GDM1 (cell line): Measurements from ENCODE around the gene POLR3F.
"Not testable (repeated sequence)": the region's sequence is repeated elsewhere in the genome, so short reads cannot be mapped to it uniquely, and the experiment has no call there.

Experiments used
- DNase-seq: peaks from one replicate; lab custom pipeline; 2025; lab: John Stamatoyannopoulos, UW

The POLR3F gene

DNA sequence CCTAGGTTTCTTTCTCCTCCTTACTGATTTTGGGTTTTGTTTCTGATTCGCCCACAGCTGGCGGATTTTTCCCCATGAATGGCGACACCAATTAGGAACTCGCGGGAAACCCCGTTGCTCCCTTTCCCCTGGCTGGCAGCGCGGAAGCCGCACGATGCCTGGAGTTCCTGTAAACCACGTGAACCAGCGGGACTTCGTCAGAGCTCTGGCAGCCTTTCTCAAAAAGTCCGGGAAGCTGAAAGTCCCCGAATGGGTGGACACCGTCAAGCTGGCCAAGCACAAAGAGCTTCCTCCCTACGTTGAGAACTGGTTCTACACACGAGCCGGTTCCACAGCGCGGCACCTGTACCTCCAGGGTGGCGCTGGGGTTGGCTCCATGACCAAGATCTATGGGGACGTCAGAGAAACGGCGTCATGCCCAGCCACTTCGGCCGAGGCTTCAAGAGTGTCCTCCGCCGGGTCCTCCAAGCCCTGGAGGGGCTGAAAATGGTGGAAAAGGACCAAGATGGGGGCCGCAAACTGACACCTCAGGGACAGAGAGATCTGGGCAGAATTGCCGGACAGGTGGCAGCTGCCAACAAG is 37.4 kb downstream of the POLR3F start:
- no peak for DNase-seq

DNA sequence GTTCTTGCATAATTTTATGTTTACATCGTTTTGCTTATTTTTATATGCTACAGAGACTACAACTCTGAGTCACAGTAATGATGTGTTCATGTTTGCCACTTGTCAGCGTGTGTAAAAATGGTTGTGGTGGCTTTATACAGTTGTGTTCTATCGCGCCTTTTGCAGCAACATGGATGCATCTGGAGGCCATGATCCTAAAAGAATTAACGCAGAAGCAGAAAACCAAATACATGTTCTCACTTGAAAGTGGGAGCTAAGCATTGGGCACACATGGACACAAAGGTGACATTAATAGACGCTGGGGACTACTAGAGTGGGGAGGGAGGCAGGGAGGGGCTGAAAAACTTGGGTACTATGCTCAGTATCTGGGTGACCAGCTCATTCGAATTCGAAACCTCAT is 39.6 kb downstream of the POLR3F start:
- no peak for DNase-seq

DNA sequence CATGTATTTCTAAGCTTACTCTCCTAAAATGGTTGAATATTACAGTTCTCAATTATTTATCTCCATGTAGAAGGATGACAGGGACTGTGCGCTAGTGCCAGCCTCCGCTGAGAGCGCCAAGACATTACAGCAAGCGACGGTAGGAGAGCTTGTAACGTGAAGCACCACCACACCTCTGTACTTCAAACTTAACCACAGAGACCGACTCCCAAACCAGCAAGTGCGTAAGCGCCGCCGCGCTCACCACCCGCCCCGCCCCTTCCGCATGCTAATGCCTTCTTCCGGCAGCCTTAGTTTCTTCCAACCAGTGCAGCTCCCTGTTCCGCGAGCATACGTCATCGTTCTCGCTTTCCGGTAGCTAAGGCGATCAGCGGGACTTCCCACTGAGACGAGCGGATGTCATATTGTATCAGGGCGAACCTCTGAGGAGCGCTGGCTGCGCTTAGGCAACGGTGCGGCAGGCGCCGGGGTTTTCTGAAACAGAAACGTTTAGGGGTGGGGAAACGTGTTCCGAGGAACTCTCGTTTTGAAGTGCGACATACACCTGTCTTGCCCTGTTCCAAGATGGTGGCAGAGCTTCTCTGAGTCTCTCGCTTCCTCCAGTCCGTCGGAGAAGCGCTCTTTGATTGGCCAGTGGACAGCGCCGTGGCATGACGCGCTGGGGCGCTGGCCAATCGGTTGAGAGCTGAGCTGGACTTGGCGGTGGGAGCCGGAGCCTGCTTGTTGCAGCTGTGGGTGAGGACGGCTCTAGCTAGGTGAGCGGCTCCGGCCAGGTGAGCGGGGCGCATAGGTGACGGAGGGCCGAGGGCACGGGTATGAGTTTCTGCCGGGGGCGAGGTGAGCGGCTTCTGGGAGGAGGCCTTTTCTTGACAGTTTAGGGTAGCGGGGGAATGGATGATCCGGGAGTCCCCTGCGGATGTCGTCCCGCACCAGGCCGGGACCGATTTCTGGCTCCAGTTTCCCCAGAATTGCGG is 40.3 kb downstream of the POLR3F start, which contains the start of gene SEC23B:
Gene SEC23B, plus strand, starts transcription at position 723 of the 974 bp plus-strand sequence. CDS start 2,896 bp downstream, outside the sequence.
- peak; percentile 93 for DNase-seq

- no peak for DNase-seq
These were observed 44.4 kb downstream of the POLR3F start for GRCh38 chr20:18511571-18511970.

DNA sequence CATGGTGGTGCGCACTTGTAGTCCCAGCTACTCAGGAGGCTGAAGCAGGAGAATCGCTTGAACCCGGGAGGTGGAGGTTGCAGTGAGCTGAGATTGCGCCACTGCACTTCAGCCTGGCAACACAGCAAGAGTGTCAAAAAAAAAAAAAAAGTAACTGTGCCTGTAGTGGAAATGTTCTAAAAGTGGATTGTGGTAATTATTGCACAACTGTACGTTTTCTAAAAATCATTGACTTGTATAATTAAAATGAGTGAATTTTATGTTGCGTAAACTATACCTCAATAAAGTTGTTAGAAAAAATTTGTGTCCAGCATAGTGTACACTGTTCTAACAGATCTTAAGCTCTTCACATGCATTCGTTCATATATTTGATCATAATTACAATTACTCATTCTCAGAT is 46.0 kb downstream of the POLR3F start:
- DNase-seq = no peak

- DNase-seq = no peak
These were observed 46.9 kb downstream of the POLR3F start for GRCh38 chr20:18514127-18514526.

DNA sequence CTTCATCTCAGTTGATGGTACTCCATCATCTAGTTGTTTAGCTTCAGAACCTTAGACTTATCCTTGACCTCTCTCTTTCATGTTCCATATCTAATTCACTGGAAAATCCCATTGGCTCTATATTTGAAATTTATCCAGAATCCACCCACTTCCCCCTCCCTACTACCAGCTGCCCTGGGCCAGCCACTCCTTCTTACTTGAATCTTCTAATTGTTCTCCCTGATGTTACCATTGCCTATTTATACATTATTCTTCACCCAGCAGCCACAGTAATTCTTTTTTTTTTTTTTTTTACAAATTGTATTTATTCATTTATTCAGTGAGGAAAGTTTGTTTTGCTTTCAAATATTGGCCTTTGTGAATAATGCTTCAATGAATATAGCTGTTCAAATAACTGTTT is 48.8 kb downstream of the POLR3F start:
- no peak for DNase-seq

DNA sequence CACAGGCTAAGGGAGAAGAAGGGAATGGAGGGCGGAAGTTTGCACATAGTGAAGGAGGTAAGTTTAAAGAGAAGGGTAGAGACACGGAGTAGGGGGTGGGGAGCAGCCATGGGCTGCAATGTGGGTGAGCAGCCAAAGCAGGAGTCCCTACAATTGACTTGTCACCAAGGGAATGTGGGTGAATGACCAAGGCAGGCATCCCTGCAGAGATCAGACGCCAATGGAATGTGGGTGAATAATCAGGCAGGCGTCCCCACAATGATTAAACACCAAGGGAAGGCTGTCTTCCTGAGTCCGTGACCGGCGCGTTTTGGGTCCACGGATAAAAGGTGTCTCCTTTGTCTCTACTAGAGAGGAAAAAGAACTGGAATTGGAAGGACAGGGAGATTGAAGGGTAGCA is 54.9 kb downstream of the POLR3F start:
- not testable (repeated sequence) for DNase-seq

DNA sequence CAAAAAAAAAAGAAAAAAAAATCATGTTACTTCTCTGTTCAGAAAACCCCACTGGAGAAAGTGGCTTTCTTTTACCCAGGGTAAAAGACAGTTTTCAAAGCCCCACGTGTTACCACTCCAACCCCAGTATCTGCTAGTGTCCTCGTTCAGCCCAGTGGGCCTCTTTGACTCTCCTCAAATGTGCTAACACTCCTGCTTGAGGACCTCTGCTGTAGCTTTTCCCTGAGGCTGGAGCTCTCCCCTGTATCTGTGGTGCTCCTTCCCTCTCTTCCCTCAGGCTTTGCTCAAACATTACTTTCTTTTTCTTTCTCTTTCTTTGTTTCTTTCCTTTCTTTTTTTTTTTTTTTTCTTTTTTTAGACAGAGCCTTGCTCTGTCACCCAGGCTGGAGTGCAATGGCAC is 55.9 kb downstream of the POLR3F start:
- DNase-seq = no peak

- DNase-seq = no peak
These were observed 57.5 kb downstream of the POLR3F start for GRCh38 chr20:18524646-18525045.

DNA sequence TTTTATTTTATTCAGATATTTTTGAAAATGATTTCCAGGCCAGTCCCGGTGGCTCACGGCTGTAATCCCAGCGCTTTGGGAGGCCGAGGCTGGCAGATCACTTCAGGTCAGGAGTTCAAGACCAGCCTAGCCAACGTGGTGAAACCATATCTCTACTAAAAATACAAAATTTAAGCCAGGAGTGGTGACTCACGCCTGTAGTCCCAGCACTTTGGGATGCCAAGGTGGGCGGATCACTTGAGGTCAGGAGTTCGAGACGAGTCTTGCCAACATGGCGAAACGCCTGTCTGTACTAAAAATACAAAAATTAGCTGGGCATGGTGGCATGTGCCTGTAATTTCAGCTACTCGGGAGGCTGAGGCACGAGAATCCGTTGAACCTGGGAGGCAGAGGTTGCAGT is 59.6 kb downstream of the POLR3F start:
- DNase-seq = not testable (repeated sequence)

DNA sequence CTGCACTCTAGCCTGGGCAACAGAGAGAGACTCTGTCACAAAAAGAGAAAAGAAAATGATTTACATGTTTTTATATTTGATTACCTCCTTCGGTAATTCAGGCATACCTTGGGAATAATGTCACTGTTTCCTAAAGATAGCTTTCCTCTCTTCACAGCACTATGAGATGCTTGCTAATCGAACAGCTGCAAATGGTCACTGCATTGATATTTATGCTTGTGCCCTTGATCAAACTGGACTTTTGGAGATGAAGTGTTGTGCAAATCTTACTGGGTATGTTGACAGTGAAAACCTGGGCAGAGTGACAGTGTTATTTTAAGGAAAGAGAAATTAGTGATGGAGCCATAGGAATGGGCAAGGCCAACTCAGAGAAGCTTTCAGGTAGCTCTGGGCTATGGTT is 60.1 kb downstream of the POLR3F start:
- no peak for DNase-seq

GRCh38 chr20:18527836-18528235 is 60.6 kb downstream of the POLR3F start:
- no peak for DNase-seq

DNA sequence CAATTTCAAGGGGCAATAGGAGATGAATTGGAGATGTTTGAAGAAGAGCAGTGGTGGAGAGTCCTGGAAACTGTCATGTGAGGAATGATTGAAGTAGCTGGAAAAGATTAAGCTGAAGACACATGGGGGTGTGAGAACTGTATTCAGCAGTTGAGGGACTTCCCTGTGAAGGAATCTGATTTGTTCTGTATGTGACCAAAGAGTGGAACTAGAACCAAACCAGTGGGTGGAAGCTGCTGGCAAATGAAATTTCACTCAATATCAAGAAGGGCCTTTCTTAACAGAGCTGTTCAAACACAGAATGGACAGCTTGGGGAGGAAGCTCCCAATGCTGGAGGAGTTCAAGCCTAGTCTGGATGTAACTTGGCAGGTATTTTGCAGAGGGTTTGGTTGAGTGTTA is 61.9 kb downstream of the POLR3F start:
- DNase-seq = no peak

GRCh38 chr20:18532626-18533025 is 65.4 kb downstream of the POLR3F start:
- DNase-seq = no peak

GRCh38 chr20:18533491-18533890 is 66.3 kb downstream of the POLR3F start:
- no peak for DNase-seq

- no peak for DNase-seq
These were observed 66.9 kb downstream of the POLR3F start for GRCh38 chr20:18533978-18534644.
